Transverse colon (tissue), 4 donors: ENCODE measurements around the gene CISH. TPM values are rescaled to one million over a fixed set of nuclear protein-coding genes. Genes with fewer than 3 reads are reported as not detected.

Experiments
- DNase-seq: peaks from one replicate; pipeline ENCODE4 v3.0.0-alpha.2; 2019
- H3K27ac ChIP-seq, 4 donors: fragments of 200-600 bp; sonication (generic); 2 replicates each; pipeline ENCODE4 v1.5.1; 2016 to 2018; ENCODE audit warnings: inconsistent platforms in 4 of 4
- H3K27me3 ChIP-seq: fragments of 200-600 bp; sonication (generic); 2 replicates; pipeline ENCODE4 v1.5.1; 2017; ENCODE audit warnings: inconsistent platforms
- H3K36me3 ChIP-seq, 4 donors: fragments of 200-600 bp; sonication (generic); 2 replicates each; pipeline ENCODE4 v1.5.1; 2017 to 2019; ENCODE audit warnings: inconsistent platforms in 4 of 4
- H3K4me1 ChIP-seq, 4 donors: fragments of 200-600 bp; sonication (generic); 2 replicates each; pipeline ENCODE4 v1.5.1; 2017 to 2020; ENCODE audit warnings: inconsistent platforms in 4 of 4
- H3K4me3 ChIP-seq, 4 donors: fragments of 200-600 bp; sonication (generic); 1 replicate in 1 of 4; 2 replicates in 3 of 4; pipeline versions ENCODE4 v1.5.1 to v1.6.1; 2017 to 2019; ENCODE audit warnings: inconsistent platforms in 4 of 4
- H3K9me3 ChIP-seq, 2 donors: fragments of 200-600 bp; sonication (generic); 2 replicates each; pipeline ENCODE4 v1.5.1; 2017 to 2019; ENCODE audit warnings: inconsistent platforms in 2 of 2
- CTCF ChIP-seq, 5 experiments: fragments of 200-600 bp in 3 of 5; fragments of 450-650 bp in 2 of 5; sonication (generic) in 3 of 5; IDR thresholded peaks; 1 replicate in 2 of 5; 2 replicates in 3 of 5; pipeline ENCODE4 v1.5.1; 2016 to 2017; ENCODE audit warnings: antibody characterized with exemption in 5 of 5, inconsistent platforms in 3 of 5, mild to moderate bottlenecking in 2 of 5, moderate library complexity in 1 of 5
- EP300 ChIP-seq: sonication (generic); formaldehyde crosslinking; IDR thresholded peaks from one replicate; pipeline ENCODE4 v1.6.1; 2017; ENCODE audit warnings: antibody characterized with exemption, low read depth
- POLR2A ChIP-seq: fragments of 450-650 bp; IDR thresholded peaks from one replicate; pipeline ENCODE4 v1.6.1; 2016; ENCODE audit warnings: antibody characterized with exemption, mild to moderate bottlenecking, moderate library complexity
- POLR2AphosphoS5 ChIP-seq, 3 donors: sonication (generic); formaldehyde crosslinking; IDR thresholded peaks; one replicate each; pipeline ENCODE4 v1.6.1; 2016; ENCODE audit warnings: antibody characterized with exemption in 3 of 3
- WGBS, 2 donors: methylation state at CpG; one replicate each; pipeline ENCODE4 v1.1.5; 2018; ENCODE audit warnings: low coverage in 1 of 2; 5-methylcytosine and 5-hydroxymethylcytosine counted together
- in situ Hi-C, 4 donors: fragments of 200-750 bp; cut with MboI; loops; one replicate each; pipeline versions ENCODE4 v1.15.0 to v1.15.1; 2017; ENCODE audit warnings: low sequenced_read_pairs in 3 of 4, low pct_ligation_motif_present in 1 of 4, low pct_unique_long_range_greater_than_20kb in 1 of 4
- intact Hi-C: fragments of 100-400 bp; cut with DNase I; formaldehyde crosslinking; loops from one replicate; pipeline ENCODE4 v1.15.1; 2023; ENCODE audit warnings: low total_unique reads
- total RNA-seq, 4 donors: library from RNA; depleted of rRNA; stranded (reverse); fragments of >200 nt; gene quantifications; one replicate each; pipeline ENCODE4 v1.1.0, GENCODE V29; 2016

The CISH gene
- total RNA-seq, 4 donors from 2014 or later: 3.0 to 15.9 (median 9.2) TPM

- H3K36me3 ChIP-seq: no peaks in the 10 kb centered on the region
- H3K27ac ChIP-seq: peak within 1 kb of the TSS; percentile 90 to 95 (median 93)
- intact Hi-C loops: loop anchor here (5.0 kb wide), 1 partner anchor 760 kb away; no protein-coding TSS in a partner anchor
- peaks cover 0 to 44% (median 29%) of the 10 kb centered on the region in 4 donors for H3K4me1 ChIP-seq
- TF ChIP-seq POLR2A: peak; percentile 66
- peak in 2 of 5 experiments; percentile 12 to 26 for TF ChIP-seq CTCF (IDR thresholded peaks at IDR 0.05)
- no peak for TF ChIP-seq EP300
- TF ChIP-seq POLR2AphosphoS5 (IDR thresholded peaks at IDR 0.05): peak in 2 of 3 donors; percentile 7 to 48
- no peaks in the 10 kb centered on the region for H3K9me3 ChIP-seq
- H3K27me3 ChIP-seq: no peaks in the 10 kb centered on the region
- peak; percentile 66 for DNase-seq
- H3K4me3 ChIP-seq: peak within 1 kb of the TSS; percentile 74 to 96 (median 82)
- in situ Hi-C loops: loop anchor here in 2 of 4 donors (25.0 kb wide), 1 partner anchor 770 kb away; the partner anchor contains the start of genes MANF (in 2 of the 2) and RBM15B (in 2 of the 2)
- 0% methylated on average over 40 of the region's 58 CpGs; no CpG with 5 or more reads in 1 of the 2 donors for WGBS, 2 donors
Measured at GRCh38 chr3:50617096-50617791, 5.7 kb upstream of the CISH start, which contains the start of gene MAPKAPK3. Gene MAPKAPK3 (plus strand): TSS chr3:50617151. CDS start chr3:50617566, 415 bp downstream.

DNA sequence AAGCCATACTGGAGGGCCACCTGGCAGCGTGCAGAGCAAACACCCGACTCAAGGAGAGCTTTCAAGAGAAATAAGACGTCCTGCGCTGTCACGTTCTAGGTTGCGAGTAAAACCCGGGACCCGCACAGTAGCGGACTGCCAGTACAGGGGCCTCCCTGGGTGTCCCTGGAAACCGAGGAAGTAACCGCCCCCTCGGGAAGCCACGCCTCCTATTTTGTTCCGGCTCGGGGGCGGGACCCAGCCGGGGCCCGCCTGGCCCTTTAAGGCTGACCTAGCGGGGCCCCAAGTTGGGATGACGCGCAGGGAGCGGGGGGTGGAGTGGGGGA lies 5.2 kb upstream of the CISH start:
- in situ Hi-C loops: loop anchor here in 2 of 4 donors (25.0 kb wide), 1 partner anchor 771 kb away; the partner anchor contains the start of genes MANF (in 2 of the 2) and RBM15B (in 2 of the 2)
- no peaks in the 10 kb centered on the region for H3K36me3 ChIP-seq
- H3K27me3 ChIP-seq: no peaks in the 10 kb centered on the region
- 0% methylated on average over 21 of the region's 22 CpGs; no CpG with 5 or more reads in 1 of the 2 donors for WGBS, 2 donors
- H3K4me3 ChIP-seq: peak overlapping the region; percentile 44 to 88 (median 76)
- H3K4me1 ChIP-seq: peaks cover 0 to 45% (median 30%) of the 10 kb centered on the region in 4 donors
- intact Hi-C loops: loop anchor here (5.0 kb wide), 1 partner anchor 761 kb away; no protein-coding TSS in a partner anchor
- peak overlapping the region; percentile 90 to 95 (median 93) for H3K27ac ChIP-seq
- peak; percentile 97 for DNase-seq
- H3K9me3 ChIP-seq: no peaks in the 10 kb centered on the region
- TF ChIP-seq POLR2AphosphoS5 (IDR thresholded peaks at IDR 0.05) (peak in 1 of 3 donors; percentile 30), POLR2A (no peak), CTCF (IDR thresholded peaks at IDR 0.05) (no peak), EP300 (no peak)

DNA sequence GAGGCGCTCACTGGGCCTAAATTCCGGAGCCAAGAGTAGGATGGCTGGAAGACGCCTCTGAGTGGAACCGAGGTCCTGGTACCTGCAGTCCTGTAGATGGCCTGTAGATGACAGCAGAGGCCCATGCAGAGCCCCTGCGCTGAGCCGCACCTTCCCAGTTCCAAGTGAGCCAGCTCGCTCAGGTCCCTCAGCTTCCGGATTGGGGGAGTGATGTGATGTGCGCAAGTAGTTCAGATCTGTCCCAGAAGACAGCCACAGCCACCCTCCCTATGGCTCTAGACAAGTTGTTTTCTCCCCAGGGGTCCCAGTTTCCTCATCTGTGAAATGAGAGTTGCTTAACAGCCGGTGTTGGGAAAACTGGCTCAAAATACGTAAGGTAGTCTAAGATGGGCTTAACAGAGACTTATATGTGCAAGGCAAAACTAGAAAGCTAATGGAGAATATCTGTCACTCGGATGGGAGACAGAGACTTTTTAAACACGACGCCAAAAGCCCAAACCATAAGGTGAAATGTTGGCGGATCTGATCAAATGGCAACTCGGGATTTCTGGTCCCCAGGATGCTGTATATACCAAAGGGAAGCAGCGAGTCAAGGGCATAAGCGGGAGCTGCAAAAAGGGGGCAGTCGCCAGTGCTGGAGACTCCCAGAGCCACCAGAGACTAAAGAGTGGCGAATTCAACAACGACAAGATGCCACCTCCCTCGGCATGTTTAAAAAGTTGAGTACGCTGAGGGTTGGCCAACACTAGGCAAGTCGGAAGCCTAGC lies 4.6 kb upstream of the CISH start:
- Histone ChIP-seq H3K4me1 (peaks cover 0 to 46% (median 32%) of the 10 kb centered on the region in 4 donors), H3K27me3 (no peaks in the 10 kb centered on the region), H3K4me3 (peak overlapping the region; percentile 44 to 88 (median 76)), H3K36me3 (no peaks in the 10 kb centered on the region), H3K9me3 (no peaks in the 10 kb centered on the region), H3K27ac (peak overlapping the region; percentile 90 to 95 (median 93))
- 0 to 1% methylated on average over 1 to 24 of the region's 24 CpGs for WGBS, 2 donors
- intact Hi-C loops: loop anchor here (5.0 kb wide), 1 partner anchor 761 kb away; no protein-coding TSS in a partner anchor
- in situ Hi-C loops: loop anchor here in 2 of 4 donors (25.0 kb wide), 1 partner anchor 771 kb away; the partner anchor contains the start of genes MANF (in 2 of the 2) and RBM15B (in 2 of the 2)
- TF ChIP-seq POLR2A: no peak
- peak in 1 of 3 donors; percentile 6 for TF ChIP-seq POLR2AphosphoS5 (IDR thresholded peaks at IDR 0.05)
- TF ChIP-seq CTCF (IDR thresholded peaks at IDR 0.05): peak; percentile 98 to 99 (median 99)
- no peak for TF ChIP-seq EP300
- DNase-seq: peak; percentile 92
